Liver (tissue), 3 donors: ENCODE measurements around the gene FLII.

Experiments used
- GABPA ChIP-seq, 2 donors: IDR thresholded peaks in 1 of 2; conservative IDR thresholded peaks in 1 of 2; 2 replicates each; pipeline ENCODE4 v1.6.1; 2016; ENCODE audit warnings: antibody characterized with exemption in 2 of 2, mild to moderate bottlenecking in 1 of 2, moderate library complexity in 1 of 2
- RXRA ChIP-seq, 2 donors: IDR thresholded peaks; 2 replicates each; pipeline ENCODE4 v1.6.1; 2017 to 2018; ENCODE audit warnings: antibody characterized with exemption in 2 of 2, mild to moderate bottlenecking in 1 of 2
- TAF1 ChIP-seq: conservative IDR thresholded peaks from 2 replicates; pipeline ENCODE4 v1.6.1; 2016; ENCODE audit warnings: antibody characterized with exemption, mild to moderate bottlenecking
- TF ChIP-seq, protein P1 (sequence below): fragments of 150-350 bp; IDR thresholded peaks from 2 replicates; pipeline ENCODE4 v1.5.1; 2017; ENCODE audit warnings: improper control_type of control experiment, low read depth, low read length; ENCODE audit not compliant: missing input control
- TF ChIP-seq, protein P2 (sequence below): IDR thresholded peaks from 2 replicates; pipeline ENCODE4 v1.6.1; 2016; ENCODE audit warnings: antibody characterized with exemption
- donor health status: healthy.
- donor health status: healthy.

DNA sequence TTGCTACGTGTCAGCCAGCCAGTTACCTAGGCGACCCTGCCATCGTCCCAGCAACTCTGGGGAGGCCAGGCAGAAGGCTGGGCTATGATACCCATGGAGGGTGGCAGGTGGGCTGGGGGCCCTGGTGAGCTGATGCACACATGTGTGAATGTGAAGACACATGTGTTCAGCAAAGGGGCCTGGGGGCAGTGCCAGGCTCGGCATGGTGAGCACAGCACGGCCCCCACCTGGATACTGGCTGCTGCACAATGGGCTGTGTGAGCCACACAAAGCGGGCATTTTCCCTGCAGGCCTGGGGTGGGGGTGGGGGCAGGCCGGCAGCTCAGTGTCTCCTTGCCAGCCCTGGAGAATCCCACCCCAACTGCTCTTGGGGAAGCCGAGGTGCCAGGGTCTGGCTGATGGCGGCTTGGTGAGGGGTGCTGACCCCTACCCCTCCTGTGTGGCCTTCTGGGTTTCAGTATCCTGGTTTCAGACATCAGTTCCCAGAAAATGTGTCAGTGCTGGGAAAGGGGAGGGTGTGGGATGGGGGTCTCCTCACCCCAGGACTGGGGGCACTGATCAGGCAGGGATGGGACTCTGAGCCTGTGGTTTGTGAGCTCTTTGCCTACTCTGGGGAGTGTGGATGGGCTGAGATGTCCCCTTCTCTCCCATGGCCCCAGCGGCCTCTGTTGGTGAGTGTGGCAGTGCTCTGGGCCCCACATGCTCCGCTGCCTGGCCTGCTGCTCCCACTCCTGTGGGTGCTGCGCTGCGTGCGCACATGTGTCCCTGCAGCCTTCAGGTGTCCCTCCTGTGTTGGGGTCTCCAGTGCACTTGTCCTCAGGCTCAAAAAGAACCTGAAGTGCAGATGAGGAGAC lies 28.0 kb downstream of the FLII start:
- TF ChIP-seq, protein P1, sequence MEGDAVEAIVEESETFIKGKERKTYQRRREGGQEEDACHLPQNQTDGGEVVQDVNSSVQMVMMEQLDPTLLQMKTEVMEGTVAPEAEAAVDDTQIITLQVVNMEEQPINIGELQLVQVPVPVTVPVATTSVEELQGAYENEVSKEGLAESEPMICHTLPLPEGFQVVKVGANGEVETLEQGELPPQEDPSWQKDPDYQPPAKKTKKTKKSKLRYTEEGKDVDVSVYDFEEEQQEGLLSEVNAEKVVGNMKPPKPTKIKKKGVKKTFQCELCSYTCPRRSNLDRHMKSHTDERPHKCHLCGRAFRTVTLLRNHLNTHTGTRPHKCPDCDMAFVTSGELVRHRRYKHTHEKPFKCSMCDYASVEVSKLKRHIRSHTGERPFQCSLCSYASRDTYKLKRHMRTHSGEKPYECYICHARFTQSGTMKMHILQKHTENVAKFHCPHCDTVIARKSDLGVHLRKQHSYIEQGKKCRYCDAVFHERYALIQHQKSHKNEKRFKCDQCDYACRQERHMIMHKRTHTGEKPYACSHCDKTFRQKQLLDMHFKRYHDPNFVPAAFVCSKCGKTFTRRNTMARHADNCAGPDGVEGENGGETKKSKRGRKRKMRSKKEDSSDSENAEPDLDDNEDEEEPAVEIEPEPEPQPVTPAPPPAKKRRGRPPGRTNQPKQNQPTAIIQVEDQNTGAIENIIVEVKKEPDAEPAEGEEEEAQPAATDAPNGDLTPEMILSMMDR, result no peak
- TF ChIP-seq GABPA (IDR thresholded peaks at IDR 0.05 in 1 of 2, conservative IDR thresholded peaks at IDR 0.05 in 1 of 2), result no peak
- TF ChIP-seq TAF1, result no peak
- TF ChIP-seq, protein P2, sequence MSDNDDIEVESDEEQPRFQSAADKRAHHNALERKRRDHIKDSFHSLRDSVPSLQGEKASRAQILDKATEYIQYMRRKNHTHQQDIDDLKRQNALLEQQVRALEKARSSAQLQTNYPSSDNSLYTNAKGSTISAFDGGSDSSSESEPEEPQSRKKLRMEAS, result no peak
- TF ChIP-seq RXRA (IDR thresholded peaks at IDR 0.05), result no peak
